Cardiac fibroblast (primary cell): ENCODE data around the gene COL11A2.

Source experiments
- DNase-seq, 2 donors: peaks; one replicate each; pipeline versions ENCODE4 v3.0.0 to v3.0.0-alpha.2; 2010; ENCODE audit warnings: low read depth in 2 of 2
- H3K4me3 ChIP-seq, 2 donors: replicated peaks in 1 of 2; 1 replicate in 1 of 2; 2 replicates in 1 of 2; pipeline ENCODE4 v1.5.1; 2011; ENCODE audit warnings: low read depth in 2 of 2, low read length in 2 of 2, mild to moderate bottlenecking in 2 of 2, moderate library complexity in 1 of 2
- CTCF ChIP-seq: IDR thresholded peaks from one replicate; pipeline ENCODE4 v1.5.1; 2011; ENCODE audit warnings: low read depth, mild to moderate bottlenecking, low read length, inconsistent platforms

Gene COL11A2

GRCh38 chr6:33163540-33163939, 28.7 kb downstream of the COL11A2 start:
- no peak overlapping the region for H3K4me3 ChIP-seq
- DNase-seq, result no peak
- TF ChIP-seq CTCF, result no peak

- TF ChIP-seq CTCF, result peak; percentile 96
- H3K4me3 ChIP-seq, result peak overlapping the region; percentile 39 to 48
- peak; percentile 66 for DNase-seq
Measured at GRCh38 chr6:33161354-33162331, 30.6 kb downstream of the COL11A2 start.

- no peak for TF ChIP-seq CTCF
- no peak overlapping the region for H3K4me3 ChIP-seq
- DNase-seq, result peak; percentile 77 to 84
Measured at GRCh38 chr6:33160728-33161344, 31.4 kb downstream of the COL11A2 start.

GRCh38 chr6:33160096-33160495, 32.2 kb downstream of the COL11A2 start:
- H3K4me3 ChIP-seq, result no peak overlapping the region
- no peak for DNase-seq
- no peak for TF ChIP-seq CTCF

GRCh38 chr6:33156964-33157363, 35.3 kb downstream of the COL11A2 start:
- DNase-seq, result no peak
- no peak overlapping the region for H3K4me3 ChIP-seq
- TF ChIP-seq CTCF, result no peak

GRCh38 chr6:33156561-33156960, 35.7 kb downstream of the COL11A2 start:
- TF ChIP-seq CTCF, result no peak
- DNase-seq, result no peak
- no peak overlapping the region for H3K4me3 ChIP-seq
